Colonic mucosa (tissue), 4 donors: ENCODE results near the gene TPD52L2. TPM values are rescaled to one million over a fixed set of nuclear protein-coding genes. Genes with fewer than 3 reads are reported as not detected.
A peak's percentile ranks its signal among the peaks of the same experiment; 100 is the strongest.

ENCODE experiments used
- DNase-seq: peaks from one replicate; pipeline ENCODE4 v3.0.0-alpha.2; 2020
- H3K27ac ChIP-seq: fragments of 200-600 bp; one replicate; pipeline ENCODE4 v1.8.0; 2021
- H3K27me3 ChIP-seq: fragments of 200-600 bp; one replicate; pipeline ENCODE4 v1.8.0; 2021
- H3K36me3 ChIP-seq: fragments of 200-600 bp; one replicate; pipeline ENCODE4 v1.8.0; 2021
- H3K4me1 ChIP-seq: fragments of 200-600 bp; one replicate; pipeline ENCODE4 v1.8.0; 2021; ENCODE audit warnings: mild to moderate bottlenecking
- H3K4me3 ChIP-seq: fragments of 200-600 bp; one replicate; pipeline ENCODE4 v1.8.0; 2021
- H3K9ac ChIP-seq, 2 donors: one replicate each; pipeline ENCODE4 v1.7.0; 2013; ENCODE audit warnings: control low read depth in 2 of 2, low read depth in 2 of 2, low read length in 2 of 2
- H3K9me3 ChIP-seq: fragments of 200-600 bp; one replicate; pipeline ENCODE4 v1.8.0; 2021
- CTCF ChIP-seq: fragments of 200-600 bp; IDR thresholded peaks from one replicate; pipeline ENCODE4 v1.8.0; 2022; ENCODE audit warnings: antibody characterized with exemption, mild to moderate bottlenecking
- intact Hi-C: fragments of 100-400 bp; cut with DNase I; formaldehyde crosslinking; loops from one replicate; pipeline ENCODE4 v1.14.1; 2022
- total RNA-seq, 2 donors: library from RNA; stranded (reverse); fragmentation: NEBNext Ultra II Directional in 1 of 2; extraction: Animal tissue kit (Norgen Biotek cat#: 25700) in 1 of 2; gene quantifications; one replicate each; pipeline ENCODE4 v1.2.1, GENCODE V29; 2021
- donor health status: healthy.
- donor health status: DM: no; HTN: no; CAD: no.
- donor health status: DM: no; HTN: no; CAD: no.

Gene TPD52L2
- total RNA-seq, 2 donors from 2014 or later = 54.0 to 66.1 TPM

GRCh38 chr20:63828951-63829350 lies 36.1 kb upstream of the TPD52L2 start:
- Histone ChIP-seq H3K4me1 (peaks cover 3% of the 10 kb centered on the region), H3K4me3 (no peak overlapping the region)
- intact Hi-C loops = no loop called here

DNA sequence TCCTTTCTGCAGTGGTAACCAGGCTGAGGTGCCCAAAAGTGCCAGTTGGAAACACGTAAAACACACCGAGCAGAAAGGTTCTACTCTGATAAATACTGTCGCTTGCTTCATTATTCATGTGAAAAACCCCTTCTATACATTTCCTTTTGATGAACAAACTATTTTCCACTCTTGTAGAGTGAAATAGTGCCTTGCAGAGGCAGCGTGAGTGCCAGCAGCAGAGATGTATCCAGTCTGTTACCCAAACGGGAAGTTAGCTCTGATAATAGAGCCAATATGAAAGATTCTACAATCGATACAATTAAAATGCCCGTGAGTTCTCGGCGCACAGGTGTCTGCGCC lies 35.5 kb upstream of the TPD52L2 start:
- TF ChIP-seq CTCF = no peak
- Histone ChIP-seq H3K9me3 (no peaks in the 10 kb centered on the region), H3K36me3 (no peaks in the 10 kb centered on the region), H3K27ac (no peak overlapping the region), H3K4me1 (peaks cover 9% of the 10 kb centered on the region), H3K4me3 (peak overlapping the region; percentile 30), H3K9ac (peak overlapping the region in 1 of 2 donors; percentile 44), H3K27me3 (peaks cover 23% of the 10 kb centered on the region)
- intact Hi-C loops = no loop called here
- DNase-seq = no peak

More at GRCh38 chr20:63828951-63829350, 36.1 kb upstream of the TPD52L2 start:
- DNase-seq = no peak
- Histone ChIP-seq H3K27ac (no peak overlapping the region), H3K27me3 (peaks cover 23% of the 10 kb centered on the region), H3K9ac (peak overlapping the region; percentile 6 to 14), H3K36me3 (no peaks in the 10 kb centered on the region), H3K9me3 (no peaks in the 10 kb centered on the region)
- TF ChIP-seq CTCF = no peak

DNA sequence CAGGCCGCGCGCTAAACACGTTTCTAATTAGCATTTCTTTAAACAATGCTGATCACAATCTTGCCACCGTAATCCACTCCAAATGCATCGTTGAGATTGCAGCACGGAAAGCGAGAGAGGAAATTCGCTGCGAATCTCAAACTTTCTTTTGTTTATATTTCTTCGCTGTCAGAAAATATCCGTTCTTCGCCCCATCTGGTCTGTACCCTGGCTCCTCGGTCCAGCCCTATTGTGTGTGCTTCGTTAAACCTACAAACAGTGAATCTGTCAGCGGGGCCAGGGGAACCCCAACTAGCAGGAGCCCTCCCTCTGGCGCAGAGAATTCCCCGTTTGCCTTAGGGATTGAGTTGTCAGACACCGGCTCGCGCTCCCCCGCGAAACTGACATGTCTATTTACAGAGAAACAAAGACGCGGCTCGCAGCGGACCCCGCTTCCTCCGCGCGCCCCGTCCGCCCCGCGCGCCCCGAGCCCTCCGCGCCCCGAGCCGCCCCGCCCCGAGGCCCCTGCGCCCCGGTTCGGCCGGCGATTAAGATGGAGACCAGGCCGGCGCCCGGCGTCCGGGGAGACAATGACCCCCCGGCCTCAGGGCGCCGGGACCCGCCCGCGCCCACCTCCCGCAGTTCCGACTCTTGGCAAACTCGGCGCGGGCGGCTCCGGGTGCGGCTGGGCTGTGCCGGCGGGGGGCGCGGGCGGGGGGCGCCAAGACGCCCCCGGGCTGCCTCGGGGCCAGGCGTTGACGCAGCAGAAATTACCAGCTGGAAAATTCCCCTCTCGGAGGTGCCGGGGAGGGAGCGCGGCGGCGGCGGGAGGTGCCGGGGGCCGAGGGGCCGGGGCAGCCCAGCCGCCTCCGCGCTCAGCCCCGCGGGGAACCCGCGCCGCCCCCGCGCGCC lies 34.9 kb upstream of the TPD52L2 start:
- no peaks in the 10 kb centered on the region for H3K9me3 ChIP-seq
- peak overlapping the region; percentile 43 to 44 for H3K9ac ChIP-seq
- peaks cover 23% of the 10 kb centered on the region for H3K27me3 ChIP-seq
- no peaks in the 10 kb centered on the region for H3K36me3 ChIP-seq
- no peak overlapping the region for H3K27ac ChIP-seq
- H3K4me1 ChIP-seq = peaks cover 10% of the 10 kb centered on the region
- DNase-seq = no peak
- no peak for TF ChIP-seq CTCF
- intact Hi-C loops = no loop called here
- H3K4me3 ChIP-seq = peak overlapping the region; percentile 30

DNA sequence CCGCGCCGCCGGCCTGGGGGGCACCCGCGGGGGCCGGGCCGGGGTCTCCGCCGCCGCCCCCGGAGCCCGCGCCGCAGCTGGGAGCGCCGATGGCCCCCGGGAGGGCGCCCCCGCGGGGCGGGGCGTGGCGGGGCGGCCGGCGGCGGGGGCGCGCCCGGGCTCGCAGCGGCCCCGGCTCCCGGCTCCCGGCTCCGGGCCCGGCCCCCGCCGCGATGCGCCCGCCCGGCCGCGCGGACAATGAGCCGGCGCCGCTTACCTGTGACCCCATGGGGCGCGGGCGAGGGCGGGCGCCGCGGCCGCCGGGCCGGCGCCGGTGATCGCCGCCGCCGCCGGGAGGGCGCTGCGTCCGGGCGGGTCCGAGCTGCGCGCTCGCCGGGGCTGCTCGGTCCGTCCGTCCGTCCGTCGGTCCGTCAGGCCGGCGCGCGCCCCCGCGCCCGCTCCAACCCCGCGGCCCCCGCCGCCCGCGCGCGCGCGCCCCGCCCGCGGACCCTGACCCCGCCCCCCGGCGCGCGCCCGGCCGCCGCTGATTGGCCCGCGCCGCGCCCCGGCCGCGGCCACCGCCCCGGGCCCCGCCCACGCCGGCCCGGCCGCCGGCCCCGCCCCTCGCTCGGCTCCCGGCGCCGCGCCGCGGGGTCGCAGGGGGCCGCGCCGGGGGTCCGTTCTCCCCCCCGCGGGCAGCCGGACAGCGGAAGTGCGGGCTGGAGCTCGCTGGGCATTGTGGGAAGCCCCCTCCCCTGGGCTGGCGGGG lies 34.1 kb upstream of the TPD52L2 start, which contains the start of gene ZBTB46:
ZBTB46 (minus strand) TSS at position 424 of the 748 bp plus-strand sequence. CDS start 40,507 bp downstream, outside the sequence.
- Histone ChIP-seq H3K27me3 (peaks cover 23% of the 10 kb centered on the region), H3K4me3 (peak within 1 kb of the TSS; percentile 35), H3K27ac (peak within 1 kb of the TSS; percentile 44), H3K9me3 (no peaks in the 10 kb centered on the region), H3K36me3 (no peaks in the 10 kb centered on the region), H3K4me1 (peaks cover 10% of the 10 kb centered on the region), H3K9ac (peak within 1 kb of the TSS; percentile 43 to 44)
- intact Hi-C loops = no loop called here
- no peak for TF ChIP-seq CTCF
- peak; percentile 63 for DNase-seq

- Histone ChIP-seq H3K4me1 (peaks cover 10% of the 10 kb centered on the region), H3K36me3 (no peaks in the 10 kb centered on the region), H3K27me3 (peaks cover 23% of the 10 kb centered on the region), H3K9ac (peak overlapping the region in 1 of 2 donors; percentile 43), H3K4me3 (peak overlapping the region; percentile 35), H3K27ac (peak overlapping the region; percentile 44), H3K9me3 (no peaks in the 10 kb centered on the region)
- intact Hi-C loops = no loop called here
- no peak for TF ChIP-seq CTCF
- DNase-seq = no peak
Measured at GRCh38 chr20:63831646-63831992, 33.5 kb upstream of the TPD52L2 start.
